ENCODE measurements around the gene TRERF1.
A peak's percentile ranks its signal among the peaks of the same experiment; 100 is the strongest.

TRERF1 gene

DNA sequence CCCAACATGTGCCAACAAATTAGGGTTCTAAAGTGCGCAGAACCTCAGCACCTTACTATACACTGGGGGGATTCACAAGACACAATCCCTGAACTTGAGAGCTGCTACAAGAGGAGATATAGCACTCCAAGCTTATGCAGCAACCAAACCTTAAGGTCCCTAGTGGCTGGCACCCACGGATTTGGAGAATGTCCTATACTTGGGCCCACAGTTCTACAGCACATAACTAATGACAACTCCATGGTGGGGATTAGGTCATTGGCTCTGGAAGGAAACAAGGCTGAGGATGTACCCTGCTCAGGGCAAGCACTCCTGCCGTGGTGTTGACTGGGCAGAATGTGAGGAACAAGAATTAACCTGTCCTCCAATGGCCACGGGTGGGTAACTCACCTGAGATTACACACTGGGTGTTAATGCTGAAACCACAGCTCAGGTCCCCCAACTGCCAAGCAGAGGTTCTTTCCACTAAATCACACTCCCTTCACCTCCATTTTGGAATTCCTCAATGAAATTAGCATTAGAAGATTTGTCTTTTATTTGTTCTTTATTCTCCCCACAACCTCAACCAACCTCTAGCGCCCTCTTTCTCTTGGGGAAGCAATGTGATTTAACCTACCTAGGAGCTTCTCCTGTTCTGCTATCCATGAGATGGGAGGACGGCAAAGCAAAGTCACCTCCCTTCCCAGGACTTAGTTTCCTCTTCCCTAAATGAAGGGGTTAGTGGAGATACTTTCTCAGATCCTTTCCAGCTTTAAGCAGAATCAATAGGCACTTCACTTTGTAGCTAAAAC, 32.0 kb downstream of the TRERF1 start:
- no peak overlapping the region for H3K4me3 ChIP-seq (ENCODE audit: low read depth, low read length, poor library complexity, severe bottlenecking)
- no peaks in the 10 kb centered on the region for H3K4me1 ChIP-seq (ENCODE audit: insufficient read depth, low read length, severe bottlenecking)
- H3F3A ChIP-seq (ENCODE audit: insufficient read depth, low read length), result no peaks in the 10 kb centered on the region
- H3K27ac ChIP-seq (ENCODE audit: low read depth, low read length, poor library complexity, severe bottlenecking), result no peak overlapping the region
- no peaks in the 10 kb centered on the region for H3K27me3 ChIP-seq (ENCODE audit: insufficient read depth, low read length)
- H3K9ac ChIP-seq (ENCODE audit: low read length), result no peak overlapping the region
- no peak overlapping the region for H2AFZ ChIP-seq (ENCODE audit: low read length)
- no peaks in the 10 kb centered on the region for H3K9me2 ChIP-seq (ENCODE audit: low read depth, low read length)
- TF ChIP-seq, protein P1, sequence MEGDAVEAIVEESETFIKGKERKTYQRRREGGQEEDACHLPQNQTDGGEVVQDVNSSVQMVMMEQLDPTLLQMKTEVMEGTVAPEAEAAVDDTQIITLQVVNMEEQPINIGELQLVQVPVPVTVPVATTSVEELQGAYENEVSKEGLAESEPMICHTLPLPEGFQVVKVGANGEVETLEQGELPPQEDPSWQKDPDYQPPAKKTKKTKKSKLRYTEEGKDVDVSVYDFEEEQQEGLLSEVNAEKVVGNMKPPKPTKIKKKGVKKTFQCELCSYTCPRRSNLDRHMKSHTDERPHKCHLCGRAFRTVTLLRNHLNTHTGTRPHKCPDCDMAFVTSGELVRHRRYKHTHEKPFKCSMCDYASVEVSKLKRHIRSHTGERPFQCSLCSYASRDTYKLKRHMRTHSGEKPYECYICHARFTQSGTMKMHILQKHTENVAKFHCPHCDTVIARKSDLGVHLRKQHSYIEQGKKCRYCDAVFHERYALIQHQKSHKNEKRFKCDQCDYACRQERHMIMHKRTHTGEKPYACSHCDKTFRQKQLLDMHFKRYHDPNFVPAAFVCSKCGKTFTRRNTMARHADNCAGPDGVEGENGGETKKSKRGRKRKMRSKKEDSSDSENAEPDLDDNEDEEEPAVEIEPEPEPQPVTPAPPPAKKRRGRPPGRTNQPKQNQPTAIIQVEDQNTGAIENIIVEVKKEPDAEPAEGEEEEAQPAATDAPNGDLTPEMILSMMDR (IDR thresholded peaks at IDR 0.05; ENCODE audit: low read length), result peak; percentile 11; the same call in 1 of the 2 replicates
- no peak for TF ChIP-seq EZH2 (IDR thresholded peaks at IDR 0.05; ENCODE audit: borderline replicate concordance, low read length)
- no peaks in the 10 kb centered on the region for H4K20me1 ChIP-seq (ENCODE audit: insufficient read depth, low read length)
- H3K79me2 ChIP-seq (ENCODE audit: insufficient read depth, low read length), result no peaks in the 10 kb centered on the region
- H3K4me2 ChIP-seq (ENCODE audit: low read length), result no peak overlapping the region
- no peaks in the 10 kb centered on the region for H3K9me3 ChIP-seq (ENCODE audit: low read length)
- H3K36me3 ChIP-seq (ENCODE audit: insufficient read depth, low read length), result no peaks in the 10 kb centered on the region

DNA sequence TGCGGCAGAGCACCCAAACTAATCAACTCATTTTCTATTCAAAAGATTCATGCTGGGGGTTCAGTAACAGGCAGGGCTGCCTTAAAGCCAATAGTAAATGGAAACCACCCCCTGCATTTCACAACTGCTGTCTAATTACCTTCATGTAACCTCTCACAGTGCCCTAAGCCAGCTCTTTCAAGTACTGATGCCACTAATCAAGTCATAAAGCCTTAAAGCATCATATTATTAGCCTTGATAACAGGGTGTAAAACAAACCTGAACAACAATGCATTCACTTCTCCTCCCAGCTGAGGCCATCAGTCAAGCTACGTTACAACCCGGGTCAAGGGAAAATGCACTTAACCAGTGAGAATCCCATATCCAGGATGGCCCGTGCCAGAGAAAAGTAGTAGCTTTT, 33.0 kb downstream of the TRERF1 start:
- no peaks in the 10 kb centered on the region for H3K36me3 ChIP-seq (ENCODE audit: insufficient read depth, low read length)
- H3K4me2 ChIP-seq (ENCODE audit: low read length), result no peak overlapping the region
- H3K27ac ChIP-seq (ENCODE audit: low read depth, low read length, poor library complexity, severe bottlenecking), result no peak overlapping the region
- no peaks in the 10 kb centered on the region for H3K27me3 ChIP-seq (ENCODE audit: insufficient read depth, low read length)
- H4K20me1 ChIP-seq (ENCODE audit: insufficient read depth, low read length), result no peaks in the 10 kb centered on the region
- H3K9ac ChIP-seq (ENCODE audit: low read length), result no peak overlapping the region
- no peaks in the 10 kb centered on the region for H3K79me2 ChIP-seq (ENCODE audit: insufficient read depth, low read length)
- H2AFZ ChIP-seq (ENCODE audit: low read length), result no peak overlapping the region
- no peaks in the 10 kb centered on the region for H3K9me3 ChIP-seq (ENCODE audit: low read length)
- no peak overlapping the region for H3K4me3 ChIP-seq (ENCODE audit: low read depth, low read length, poor library complexity, severe bottlenecking)
- no peaks in the 10 kb centered on the region for H3K9me2 ChIP-seq (ENCODE audit: low read depth, low read length)
- TF ChIP-seq EZH2 (IDR thresholded peaks at IDR 0.05; ENCODE audit: borderline replicate concordance, low read length), result no peak
- TF ChIP-seq, protein P1 (IDR thresholded peaks at IDR 0.05; ENCODE audit: low read length), result no peak
- H3K4me1 ChIP-seq (ENCODE audit: insufficient read depth, low read length, severe bottlenecking), result no peaks in the 10 kb centered on the region
- H3F3A ChIP-seq (ENCODE audit: insufficient read depth, low read length), result no peaks in the 10 kb centered on the region

DNA sequence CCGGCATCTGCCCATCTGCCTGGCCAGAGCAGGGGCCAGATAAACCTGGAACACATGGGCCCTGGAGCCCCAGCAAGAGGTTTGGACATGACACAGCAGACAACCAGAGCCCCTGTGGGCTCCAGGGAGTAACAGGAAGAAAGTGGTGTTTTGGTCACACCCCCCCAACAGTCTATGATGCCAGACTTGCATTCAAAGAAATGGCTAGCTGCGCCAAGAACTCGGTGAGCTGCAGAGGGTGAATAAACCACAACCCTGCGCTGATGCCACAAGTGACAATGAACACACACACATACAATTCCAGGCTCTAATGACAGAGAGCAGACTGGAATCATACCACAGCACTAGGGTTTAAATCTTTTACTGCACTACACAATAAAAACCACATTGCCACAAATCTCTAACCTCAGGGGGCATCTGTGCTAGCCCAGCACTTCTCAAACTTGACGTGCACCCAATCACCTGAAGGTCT, 34.0 kb downstream of the TRERF1 start:
- H3K4me2 ChIP-seq (ENCODE audit: low read length), result no peak overlapping the region
- no peaks in the 10 kb centered on the region for H3K9me3 ChIP-seq (ENCODE audit: low read length)
- no peaks in the 10 kb centered on the region for H3K36me3 ChIP-seq (ENCODE audit: insufficient read depth, low read length)
- H3K4me3 ChIP-seq (ENCODE audit: low read depth, low read length, poor library complexity, severe bottlenecking), result no peak overlapping the region
- no peaks in the 10 kb centered on the region for H3F3A ChIP-seq (ENCODE audit: insufficient read depth, low read length)
- H4K20me1 ChIP-seq (ENCODE audit: insufficient read depth, low read length), result no peaks in the 10 kb centered on the region
- no peaks in the 10 kb centered on the region for H3K79me2 ChIP-seq (ENCODE audit: insufficient read depth, low read length)
- no peak overlapping the region for H3K9ac ChIP-seq (ENCODE audit: low read length)
- H3K27me3 ChIP-seq (ENCODE audit: insufficient read depth, low read length), result no peaks in the 10 kb centered on the region
- no peaks in the 10 kb centered on the region for H3K4me1 ChIP-seq (ENCODE audit: insufficient read depth, low read length, severe bottlenecking)
- H3K27ac ChIP-seq (ENCODE audit: low read depth, low read length, poor library complexity, severe bottlenecking), result no peak overlapping the region
- H3K9me2 ChIP-seq (ENCODE audit: low read depth, low read length), result no peaks in the 10 kb centered on the region
- no peak overlapping the region for H2AFZ ChIP-seq (ENCODE audit: low read length)
- TF ChIP-seq EZH2 (IDR thresholded peaks at IDR 0.05; ENCODE audit: borderline replicate concordance, low read length), result no peak
- TF ChIP-seq, protein P1 (IDR thresholded peaks at IDR 0.05; ENCODE audit: low read length), result no peak

Data from OCI-LY1 (cell line).